SH-SY5Y (cell line): ENCODE data around the gene SCN4B.

Source experiments
- GATA2 ChIP-seq: IDR thresholded peaks from 2 replicates; pipeline ENCODE4 v1.6.1; 2011; ENCODE audit warnings: mild to moderate bottlenecking, low read depth, low read length
- GATA3 ChIP-seq: IDR thresholded peaks from 2 replicates; pipeline ENCODE4 v1.6.1; 2011; ENCODE audit warnings: low read depth, mild to moderate bottlenecking, low read length, moderate library complexity

DNA sequence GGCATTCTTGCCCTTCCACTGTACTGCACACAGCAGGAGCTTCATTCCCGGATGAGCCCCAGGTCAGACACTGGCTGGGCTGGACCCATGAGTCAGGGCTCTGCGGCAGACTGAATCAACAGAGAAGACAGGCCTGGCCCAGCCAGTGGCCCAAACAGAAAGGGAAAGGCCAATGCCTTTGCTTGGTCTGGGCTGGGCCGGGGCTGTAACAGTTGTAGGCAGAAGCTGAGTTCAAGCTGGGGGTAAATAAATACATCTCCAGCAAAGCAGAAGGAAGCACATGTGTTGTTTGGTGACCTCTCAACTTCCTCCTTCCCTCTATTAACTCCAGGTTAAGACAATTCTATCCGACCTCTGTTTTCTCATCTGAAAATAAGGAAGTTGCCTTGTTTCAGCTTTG is 64.1 kb downstream of the SCN4B start:
- no peak for TF ChIP-seq GATA2
- TF ChIP-seq GATA3, result no peak
